IPS DF 4.7 (cell line): ENCODE results near the gene ANKS6.
"Not testable (repeated sequence)": the region's sequence is repeated elsewhere in the genome, so short reads cannot be mapped to it uniquely, and the experiment has no call there.

Experiments
- DNase-seq: peaks from one replicate; pipeline ENCODE4 v3.0.0-alpha.2; 2013; ENCODE audit warnings: low spot score; ENCODE audit errors: extremely low read depth

ANKS6 gene

GRCh38 chr9:98702835-98703380 lies 93.4 kb downstream of the ANKS6 start:
- no peak for DNase-seq

- no peak for DNase-seq
Observed at GRCh38 chr9:98702340-98702739, 94.0 kb downstream of the ANKS6 start.

DNA sequence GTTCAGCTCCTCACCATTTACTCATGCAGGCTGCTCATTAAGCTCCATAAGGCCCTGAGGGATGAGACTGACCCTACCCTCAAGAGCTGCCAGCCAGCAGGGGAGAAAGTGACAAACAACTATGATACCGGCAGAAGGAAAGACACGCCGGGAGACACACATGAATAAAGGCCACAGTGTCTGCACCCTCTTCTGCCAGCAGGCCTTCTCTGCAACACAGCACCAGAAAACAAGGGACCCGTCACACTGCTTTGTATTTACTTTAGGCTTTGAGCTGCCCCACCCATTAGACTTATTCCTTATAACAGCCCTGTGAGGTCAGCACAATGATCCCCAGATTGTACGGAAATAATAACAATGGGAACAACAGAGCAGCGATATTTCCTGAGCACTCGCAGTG lies 94.8 kb downstream of the ANKS6 start:
- no peak for DNase-seq

DNA sequence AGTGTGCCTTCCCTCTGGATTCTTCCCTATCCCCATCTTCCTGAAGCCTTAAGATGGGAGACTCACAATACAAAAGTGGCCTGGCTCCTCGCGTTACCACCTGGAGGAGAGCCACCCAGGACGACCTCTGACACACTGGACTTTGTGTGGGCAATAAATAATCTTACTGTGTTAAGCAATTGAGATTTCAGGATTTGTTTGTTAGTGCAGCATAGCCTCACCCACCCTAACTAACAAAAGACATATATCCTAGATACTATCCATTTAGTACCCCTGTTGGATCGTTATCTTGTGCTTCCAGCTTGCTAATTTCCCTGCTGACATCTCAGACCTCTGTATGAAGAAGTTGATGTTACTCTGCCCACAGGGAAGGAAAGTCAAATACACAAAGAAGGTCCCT lies 95.6 kb downstream of the ANKS6 start:
- DNase-seq, result no peak

DNA sequence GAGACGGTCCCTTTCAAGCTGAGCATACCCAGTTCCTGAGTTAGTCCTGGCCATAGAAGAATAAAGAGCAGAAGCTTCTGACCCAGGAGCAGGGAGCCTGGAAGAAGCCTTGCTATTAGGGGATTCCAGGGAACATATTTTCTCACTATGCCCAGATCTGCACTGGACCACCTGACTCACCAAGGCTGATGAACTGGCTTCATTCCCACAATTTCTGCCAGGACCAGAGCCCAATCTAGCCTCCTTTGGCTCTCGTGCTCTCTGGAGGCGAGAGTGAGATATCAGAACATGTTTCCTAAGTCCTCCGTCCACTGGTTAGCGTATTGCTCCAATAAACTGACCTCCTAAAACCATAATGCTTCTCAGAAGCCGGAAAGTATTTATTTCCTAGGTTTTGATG lies 97.5 kb downstream of the ANKS6 start:
- no peak for DNase-seq

DNA sequence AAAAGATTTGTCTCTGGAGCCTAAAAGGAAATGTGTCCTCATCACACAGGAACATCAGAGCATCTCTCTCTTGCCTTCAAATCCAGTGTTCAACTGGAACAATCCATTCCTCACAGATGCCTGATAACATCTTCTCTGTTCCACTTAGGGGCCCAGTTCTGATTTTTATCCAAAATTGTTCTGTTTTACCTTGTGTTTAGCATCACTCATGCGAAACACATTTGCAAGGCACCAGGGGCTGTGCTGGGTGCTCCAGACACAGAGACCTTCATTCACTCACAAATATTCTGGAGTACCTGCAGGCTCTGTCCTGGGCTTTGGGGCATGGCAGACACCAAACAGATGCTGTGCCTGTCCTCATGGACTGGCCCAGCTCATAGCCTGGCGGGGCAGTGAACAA lies 101.4 kb downstream of the ANKS6 start:
- no peak for DNase-seq

GRCh38 chr9:98692392-98692791 lies 104.0 kb downstream of the ANKS6 start:
- no peak for DNase-seq

DNA sequence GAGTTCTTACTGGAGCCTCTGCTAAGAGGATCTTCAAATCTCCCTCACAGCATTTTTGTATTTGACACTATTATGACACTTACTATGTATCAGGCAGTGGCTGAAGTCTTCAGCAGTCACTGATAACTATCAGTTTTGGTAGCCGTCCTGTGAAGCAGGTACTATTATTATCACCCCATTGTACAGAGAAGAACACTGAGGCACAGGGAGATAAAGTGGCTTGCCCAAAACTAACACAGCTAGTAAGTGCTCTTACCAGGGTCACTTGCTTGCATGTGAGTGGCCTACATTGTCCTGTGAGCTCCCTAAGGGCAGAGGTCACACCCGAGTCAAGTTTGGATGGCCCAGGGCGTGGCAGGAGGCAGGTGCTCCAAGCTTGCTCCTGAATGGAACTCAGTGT lies 104.5 kb downstream of the ANKS6 start:
- no peak for DNase-seq

DNA sequence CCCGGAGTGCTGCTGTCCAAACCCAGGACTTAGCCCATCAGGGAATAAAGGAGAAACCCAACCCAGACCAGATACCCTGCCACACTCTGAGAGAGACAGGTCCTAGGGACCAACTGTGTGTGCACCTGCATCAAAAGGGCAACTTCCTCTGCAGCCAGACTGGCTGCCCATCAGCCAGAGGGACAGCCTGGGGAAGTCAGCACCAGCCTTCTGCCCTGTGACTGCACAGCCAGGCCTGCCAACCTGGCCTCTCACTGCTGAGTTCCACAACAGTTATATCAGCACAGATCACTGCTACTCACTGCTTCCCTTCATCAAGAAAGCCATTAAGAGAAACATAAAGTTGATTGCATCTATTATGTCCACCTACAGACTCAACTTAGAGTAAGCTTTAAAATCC lies 105.7 kb downstream of the ANKS6 start:
- no peak for DNase-seq

DNA sequence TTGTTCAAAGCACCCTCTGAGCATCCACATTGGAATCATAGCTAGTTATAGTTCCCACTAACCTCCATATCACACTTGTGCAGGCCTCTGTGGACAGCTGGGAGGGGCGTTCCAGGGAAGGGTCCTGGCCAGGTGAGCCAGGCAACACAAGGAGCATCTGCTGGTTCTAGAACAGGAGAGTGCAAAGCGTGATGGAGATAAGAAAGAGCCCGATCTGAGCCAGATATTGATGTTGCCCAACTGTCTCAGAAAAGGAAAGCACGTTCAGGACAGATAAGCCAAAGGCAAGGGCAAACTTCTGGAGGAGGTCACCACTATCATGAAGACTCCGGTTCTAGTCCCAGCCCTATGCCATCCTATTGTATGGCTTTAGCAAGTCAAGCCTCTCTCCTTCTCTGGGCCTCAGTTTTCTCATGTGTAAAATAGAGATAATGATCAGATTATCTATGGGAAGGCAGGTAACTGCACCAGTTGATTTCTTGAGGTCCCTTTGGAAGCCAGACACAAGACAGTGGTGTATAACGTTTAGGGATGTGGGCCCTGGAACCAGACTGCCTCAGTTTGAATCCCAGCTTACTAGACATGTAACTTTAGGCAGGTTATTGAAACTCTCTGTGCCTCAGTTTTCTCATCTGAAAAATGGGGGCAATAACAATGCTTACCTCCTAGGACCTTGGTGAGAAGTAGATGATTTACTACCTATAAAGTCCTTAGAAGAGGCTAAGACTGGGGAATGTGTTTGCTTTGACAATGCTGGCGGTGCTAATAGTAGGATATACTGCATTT lies 107.5 kb downstream of the ANKS6 start:
- DNase-seq, result no peak

DNA sequence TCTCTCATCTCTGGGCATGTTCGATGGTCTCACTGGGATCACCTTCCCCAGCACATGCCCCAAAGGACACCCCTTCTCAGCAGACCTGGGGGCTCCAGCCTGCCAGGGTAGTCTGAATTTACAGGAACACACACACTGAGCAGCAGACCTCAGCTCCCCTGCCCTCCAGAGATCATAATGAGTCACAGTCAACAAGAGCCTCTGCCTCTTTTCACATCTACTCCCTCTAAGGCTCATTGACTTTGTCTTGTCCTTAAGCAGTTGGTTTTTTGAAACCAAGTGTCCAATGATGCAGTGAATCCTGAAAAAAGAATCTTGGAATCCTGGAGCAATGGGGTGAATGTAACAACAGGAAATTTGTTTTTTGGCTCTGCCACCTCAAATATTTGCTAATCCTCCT lies 108.4 kb downstream of the ANKS6 start:
- no peak for DNase-seq

DNA sequence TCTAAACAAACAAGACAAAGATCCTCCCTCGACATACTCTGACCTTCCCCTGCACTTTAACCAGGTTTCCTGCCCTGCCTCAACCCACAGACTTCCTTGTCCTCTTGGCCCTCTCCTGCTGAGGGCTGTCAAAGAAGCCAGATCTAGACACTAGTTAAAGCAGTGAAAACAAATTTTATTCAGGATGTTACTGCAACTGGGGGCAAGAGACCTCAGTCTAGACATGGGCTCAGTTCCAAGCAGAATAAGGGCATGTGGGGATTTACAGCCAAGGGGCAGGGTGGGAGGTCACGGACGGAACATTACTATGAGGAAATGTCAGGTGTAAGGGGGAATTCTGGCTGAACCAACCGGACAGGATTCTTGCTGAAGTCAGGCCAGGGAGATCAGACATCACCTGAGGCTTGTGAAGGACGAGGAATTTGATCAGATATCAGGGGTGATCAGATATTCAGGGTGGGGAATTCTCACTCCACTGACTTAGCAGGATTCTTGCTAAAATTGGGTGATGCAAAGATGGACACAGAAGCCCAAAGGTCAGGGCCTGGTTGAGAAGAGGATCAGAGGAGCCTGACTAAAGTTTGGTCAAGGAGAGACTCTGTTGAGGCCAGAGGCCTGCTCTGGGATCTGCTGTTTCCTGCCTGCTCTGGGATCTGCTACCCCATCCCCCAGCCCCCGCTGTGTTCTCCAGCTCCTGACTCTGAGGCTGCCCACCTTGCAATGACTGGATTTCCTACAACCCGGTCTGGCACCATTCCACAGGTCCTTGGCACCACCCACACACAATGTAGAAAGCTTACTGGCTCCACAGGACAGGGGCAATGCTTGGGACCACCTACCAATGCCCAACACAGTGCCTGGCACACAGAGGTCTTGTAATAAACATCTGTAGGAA lies 109.1 kb downstream of the ANKS6 start:
- no peak for DNase-seq

- DNase-seq, result not testable (repeated sequence)
Observed at GRCh38 chr9:98684816-98685215, 111.5 kb downstream of the ANKS6 start.
